ENCODE measurements around the gene TNNI2.
A peak's percentile ranks its signal among the peaks of the same experiment; 100 is the strongest.

The TNNI2 gene

DNA sequence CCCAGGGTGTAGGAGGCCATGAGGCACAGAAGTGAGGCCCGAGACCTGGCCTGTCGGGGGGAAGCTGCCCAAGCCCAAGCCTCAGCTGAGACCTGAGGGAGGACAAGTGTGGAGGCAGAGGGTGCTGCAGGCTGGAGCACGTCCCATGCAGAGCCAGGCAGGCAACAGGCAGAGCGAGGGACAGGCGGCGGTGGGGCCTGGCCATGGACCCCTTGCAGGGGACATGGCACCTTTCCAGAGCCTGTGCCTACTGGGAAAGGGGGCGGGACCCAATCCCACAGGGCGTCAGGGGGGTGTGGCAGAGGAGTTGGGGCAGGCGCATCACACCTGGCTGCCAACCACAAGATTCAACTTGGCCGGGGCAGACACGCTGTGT is 4.3 kb downstream of the TNNI2 start:
- TF ChIP-seq, protein P1, sequence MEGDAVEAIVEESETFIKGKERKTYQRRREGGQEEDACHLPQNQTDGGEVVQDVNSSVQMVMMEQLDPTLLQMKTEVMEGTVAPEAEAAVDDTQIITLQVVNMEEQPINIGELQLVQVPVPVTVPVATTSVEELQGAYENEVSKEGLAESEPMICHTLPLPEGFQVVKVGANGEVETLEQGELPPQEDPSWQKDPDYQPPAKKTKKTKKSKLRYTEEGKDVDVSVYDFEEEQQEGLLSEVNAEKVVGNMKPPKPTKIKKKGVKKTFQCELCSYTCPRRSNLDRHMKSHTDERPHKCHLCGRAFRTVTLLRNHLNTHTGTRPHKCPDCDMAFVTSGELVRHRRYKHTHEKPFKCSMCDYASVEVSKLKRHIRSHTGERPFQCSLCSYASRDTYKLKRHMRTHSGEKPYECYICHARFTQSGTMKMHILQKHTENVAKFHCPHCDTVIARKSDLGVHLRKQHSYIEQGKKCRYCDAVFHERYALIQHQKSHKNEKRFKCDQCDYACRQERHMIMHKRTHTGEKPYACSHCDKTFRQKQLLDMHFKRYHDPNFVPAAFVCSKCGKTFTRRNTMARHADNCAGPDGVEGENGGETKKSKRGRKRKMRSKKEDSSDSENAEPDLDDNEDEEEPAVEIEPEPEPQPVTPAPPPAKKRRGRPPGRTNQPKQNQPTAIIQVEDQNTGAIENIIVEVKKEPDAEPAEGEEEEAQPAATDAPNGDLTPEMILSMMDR (IDR thresholded peaks at IDR 0.05; ENCODE audit: low read depth, low read length): no peak
- H3K4me3 ChIP-seq (replicated peaks in 1 of 2; ENCODE audit: low read depth in 2 of 2, low read length in 2 of 2): no peak overlapping the region
- DNase-seq (ENCODE audit: low read depth in 2 of 2): no peak

DNA sequence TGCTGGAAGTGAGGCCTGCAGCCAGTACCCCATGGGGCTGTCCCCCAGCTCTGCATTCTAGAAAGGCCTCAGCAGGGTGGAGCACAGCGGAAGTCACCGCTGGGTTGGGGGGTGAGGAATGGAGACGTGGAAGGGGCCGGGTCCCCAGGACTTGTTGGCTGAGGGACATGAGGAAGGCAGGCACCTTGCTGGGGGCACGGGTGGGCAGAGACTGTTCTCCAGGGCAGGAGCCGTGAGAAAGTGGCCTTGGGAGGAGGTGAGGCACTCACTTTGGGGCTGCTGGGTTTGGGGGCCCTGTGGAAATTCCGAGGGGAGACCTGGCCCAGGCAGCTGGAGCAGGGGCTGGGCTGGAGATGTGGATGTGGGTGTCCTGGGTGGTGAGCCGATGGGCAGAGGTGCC is 5.0 kb downstream of the TNNI2 start:
- H3K4me3 ChIP-seq (replicated peaks in 1 of 2; ENCODE audit: low read depth in 2 of 2, low read length in 2 of 2): no peak overlapping the region
- TF ChIP-seq, protein P1 (IDR thresholded peaks at IDR 0.05; ENCODE audit: low read depth, low read length): no peak
- DNase-seq (ENCODE audit: low read depth in 2 of 2): no peak

DNA sequence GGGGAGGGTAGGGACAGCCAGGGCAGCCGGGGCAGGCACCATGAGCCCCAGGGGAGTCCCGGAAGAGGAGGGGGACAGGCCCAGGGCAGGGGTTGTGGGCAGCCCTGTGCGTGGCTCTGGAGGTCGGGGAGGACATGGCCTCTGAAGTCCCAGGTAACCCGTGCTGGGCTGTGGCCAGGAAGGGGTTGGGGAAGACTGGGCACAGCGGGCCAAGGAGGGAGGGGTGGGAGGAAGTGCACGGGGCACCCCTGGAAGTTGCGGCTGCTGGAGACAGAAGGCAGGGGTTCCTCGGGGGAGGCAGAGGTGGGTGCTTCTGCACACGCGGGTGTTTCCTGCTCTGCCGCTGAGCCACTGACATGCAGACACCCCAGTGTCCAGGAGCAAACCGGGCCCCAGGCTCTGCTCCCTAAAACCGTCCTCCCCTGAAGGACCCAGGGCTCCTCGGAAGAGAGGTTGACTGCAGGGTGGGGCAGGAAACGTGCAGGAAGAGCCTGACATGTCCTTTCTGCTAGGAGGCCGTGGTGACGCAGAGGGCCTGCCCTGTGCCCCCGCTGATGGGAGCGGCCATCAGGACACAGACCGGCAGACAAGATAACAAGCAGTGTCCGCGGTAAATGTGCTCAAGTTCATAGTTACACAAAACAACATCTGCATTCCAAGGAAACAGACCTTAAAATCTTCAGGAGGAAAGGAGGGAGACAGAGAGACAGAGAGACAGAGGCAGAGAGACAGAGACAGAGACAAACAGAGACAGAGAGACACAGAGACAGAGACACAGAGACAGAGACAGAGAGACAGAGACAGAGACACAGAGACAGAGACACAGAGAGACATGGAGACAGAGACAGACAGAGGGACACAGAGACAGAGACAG is 5.7 kb downstream of the TNNI2 start:
- TF ChIP-seq, protein P1 (IDR thresholded peaks at IDR 0.05; ENCODE audit: low read depth, low read length): no peak
- H3K4me3 ChIP-seq (replicated peaks in 1 of 2; ENCODE audit: low read depth in 2 of 2, low read length in 2 of 2): no peak overlapping the region
- peak in 1 of 2 donors; percentile 78 for DNase-seq (ENCODE audit: low read depth in 2 of 2)

DNA sequence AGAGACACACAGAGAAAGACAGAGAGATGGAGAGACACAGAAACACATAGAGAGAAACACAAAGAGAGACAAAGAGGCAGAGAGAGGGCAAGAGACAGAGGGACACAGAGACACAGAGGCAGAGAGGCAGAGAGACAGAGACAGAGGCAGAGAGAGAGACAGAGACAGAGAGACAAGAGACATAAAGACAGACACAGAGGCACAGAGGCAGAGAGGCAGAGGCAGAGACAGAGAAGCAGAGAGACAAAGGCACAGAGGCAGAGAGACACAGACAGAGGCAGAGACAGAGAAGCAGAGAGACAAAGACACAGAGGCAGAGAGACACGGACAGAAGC is 6.3 kb downstream of the TNNI2 start:
- TF ChIP-seq, protein P1 (IDR thresholded peaks at IDR 0.05; ENCODE audit: low read depth, low read length): no peak
- H3K4me3 ChIP-seq (replicated peaks in 1 of 2; ENCODE audit: low read depth in 2 of 2, low read length in 2 of 2): no peak overlapping the region
- DNase-seq (ENCODE audit: low read depth in 2 of 2): no peak

DNA sequence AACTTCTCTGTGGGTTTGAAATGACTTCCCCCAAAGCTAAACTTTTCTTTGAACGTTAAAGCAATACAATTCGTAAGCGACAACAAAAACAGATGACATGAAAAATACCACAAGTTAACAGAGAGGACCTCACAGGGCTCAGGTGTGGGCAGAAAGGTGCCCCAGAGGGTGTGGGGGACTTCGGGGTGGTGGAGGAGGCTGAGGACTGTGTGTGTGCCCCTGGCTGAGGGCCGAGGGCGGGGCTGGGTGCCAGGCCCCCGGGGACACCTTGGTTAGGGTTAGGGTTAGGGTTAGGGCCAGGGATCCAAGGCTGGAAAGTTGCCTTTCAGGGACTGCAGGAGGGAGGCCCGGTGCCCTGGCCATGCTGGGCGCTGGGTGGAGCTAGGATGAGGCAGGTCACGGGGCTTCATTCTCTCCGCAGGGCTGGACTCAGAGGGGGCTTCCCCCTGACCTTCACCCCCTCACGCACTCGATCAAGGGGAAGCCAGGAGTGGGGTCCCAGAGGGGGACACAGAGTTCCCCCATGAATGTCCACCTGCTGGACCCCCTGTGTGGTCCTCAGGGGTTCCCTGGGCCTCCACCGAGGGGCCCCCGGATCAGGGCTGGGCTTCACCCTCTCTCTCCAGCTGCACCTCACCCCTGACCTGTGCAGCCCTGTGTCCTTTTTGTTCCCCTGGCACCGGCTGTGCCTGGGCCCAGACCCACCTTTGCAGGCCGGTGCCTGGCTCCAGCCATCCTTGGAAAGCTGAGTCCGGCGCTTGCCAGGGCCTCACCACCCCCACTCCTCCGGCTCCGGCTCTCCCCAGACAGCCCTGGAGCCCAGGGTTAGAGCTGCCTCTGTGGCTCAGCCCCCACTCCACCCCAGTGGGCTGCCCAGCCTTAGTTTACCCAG is 7.0 kb downstream of the TNNI2 start:
- TF ChIP-seq, protein P1 (IDR thresholded peaks at IDR 0.05; ENCODE audit: low read depth, low read length): no peak
- H3K4me3 ChIP-seq (replicated peaks in 1 of 2; ENCODE audit: low read depth in 2 of 2, low read length in 2 of 2): no peak overlapping the region
- DNase-seq (ENCODE audit: low read depth in 2 of 2): no peak

DNA sequence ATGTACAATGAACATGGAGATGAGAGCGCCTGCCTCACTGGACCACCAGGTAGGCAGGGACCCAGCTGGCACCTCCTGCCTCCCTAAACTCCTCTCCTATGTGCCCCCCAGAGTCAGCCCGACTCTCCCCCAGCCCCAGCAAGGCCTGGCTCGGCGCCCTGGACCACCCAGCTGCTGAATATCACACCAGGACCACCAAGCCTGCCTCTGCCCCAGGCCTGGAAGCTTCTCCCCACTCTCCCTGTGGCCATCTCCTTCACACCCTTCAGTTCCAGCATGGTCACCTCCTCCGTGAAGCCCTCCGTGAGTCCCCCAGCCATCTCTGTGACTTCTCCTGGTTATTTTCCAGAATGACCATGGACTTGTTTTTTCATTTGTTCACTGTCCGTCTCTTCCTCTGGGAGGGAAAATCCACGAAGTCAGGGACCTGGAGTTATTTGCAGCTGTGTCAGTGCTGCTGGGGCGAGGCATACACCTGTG is 7.7 kb downstream of the TNNI2 start:
- DNase-seq (ENCODE audit: low read depth in 2 of 2): no peak
- TF ChIP-seq, protein P1 (IDR thresholded peaks at IDR 0.05; ENCODE audit: low read depth, low read length): no peak
- no peak overlapping the region for H3K4me3 ChIP-seq (replicated peaks in 1 of 2; ENCODE audit: low read depth in 2 of 2, low read length in 2 of 2)

Measured in cardiac fibroblast (primary cell).